ENCODE measurements around the gene SHC3.

GRCh38 chr9:88976890-88977257 lies 201.7 kb downstream of the SHC3 start:
- TF ChIP-seq CTCF (IDR thresholded peaks at IDR 0.05) (no peak), POLR2A (IDR thresholded peaks at IDR 0.05) (no peak)
